Suprapubic skin (tissue), 4 donors: Measurements from ENCODE around the gene MAP3K4. TPM values are rescaled to one million over a fixed set of nuclear protein-coding genes. Genes with fewer than 3 reads are reported as not detected.

Source experiments
- DNase-seq, 2 donors: peaks; one replicate each; pipeline ENCODE4 v3.0.0-alpha.2; 2019; ENCODE audit warnings: low spot score in 2 of 2
- H3K27ac ChIP-seq: fragments of 200-600 bp; sonication (generic); one replicate; pipeline ENCODE4 v1.5.1; 2019
- H3K27me3 ChIP-seq: fragments of 200-600 bp; sonication (generic); one replicate; pipeline ENCODE4 v1.5.1; 2019
- H3K36me3 ChIP-seq: fragments of 200-600 bp; sonication (generic); one replicate; pipeline ENCODE4 v1.5.1; 2019
- H3K4me1 ChIP-seq: fragments of 200-600 bp; sonication (generic); one replicate; pipeline ENCODE4 v1.5.1; 2019
- H3K4me3 ChIP-seq: fragments of 200-600 bp; sonication (generic); one replicate; pipeline ENCODE4 v1.5.1; 2019; ENCODE audit warnings: mild to moderate bottlenecking
- H3K9me3 ChIP-seq: fragments of 200-600 bp; sonication (generic); one replicate; pipeline ENCODE4 v1.5.1; 2019
- EP300 ChIP-seq: sonication (generic); formaldehyde crosslinking; IDR thresholded peaks from one replicate; pipeline ENCODE4 v1.6.1; 2017; ENCODE audit warnings: antibody characterized with exemption
- POLR2A ChIP-seq, 2 donors: fragments of 450-650 bp; IDR thresholded peaks; one replicate each; pipeline ENCODE4 v1.6.1; 2017; ENCODE audit warnings: antibody characterized with exemption in 2 of 2, mild to moderate bottlenecking in 2 of 2, moderate library complexity in 2 of 2
- POLR2AphosphoS5 ChIP-seq, 3 donors: sonication (generic); formaldehyde crosslinking; IDR thresholded peaks; one replicate each; pipeline ENCODE4 v1.6.1; 2017; ENCODE audit warnings: antibody characterized with exemption in 3 of 3
- WGBS: methylation state at CpG from one replicate; pipeline ENCODE4 v1.1.5; 2018; 5-methylcytosine and 5-hydroxymethylcytosine counted together
- total RNA-seq, 4 donors: library from RNA; depleted of rRNA; stranded (reverse); fragments of >200 nt; gene quantifications; one replicate each; pipeline ENCODE4 v1.1.0, GENCODE V29; 2016
- TF ChIP-seq, protein P1 (sequence below), 2 donors: fragments of 200-600 bp in 1 of 2; fragments of 450-650 bp in 1 of 2; sonication (generic) in 1 of 2; IDR thresholded peaks; one replicate each; pipeline ENCODE4 v1.5.1; 2016 to 2019; ENCODE audit warnings: antibody characterized with exemption in 2 of 2, mild to moderate bottlenecking in 1 of 2, moderate library complexity in 1 of 2

MAP3K4 gene
- total RNA-seq, 4 donors from 2014 or later = 29.2 to 83.2 (median 45.2) TPM

DNA sequence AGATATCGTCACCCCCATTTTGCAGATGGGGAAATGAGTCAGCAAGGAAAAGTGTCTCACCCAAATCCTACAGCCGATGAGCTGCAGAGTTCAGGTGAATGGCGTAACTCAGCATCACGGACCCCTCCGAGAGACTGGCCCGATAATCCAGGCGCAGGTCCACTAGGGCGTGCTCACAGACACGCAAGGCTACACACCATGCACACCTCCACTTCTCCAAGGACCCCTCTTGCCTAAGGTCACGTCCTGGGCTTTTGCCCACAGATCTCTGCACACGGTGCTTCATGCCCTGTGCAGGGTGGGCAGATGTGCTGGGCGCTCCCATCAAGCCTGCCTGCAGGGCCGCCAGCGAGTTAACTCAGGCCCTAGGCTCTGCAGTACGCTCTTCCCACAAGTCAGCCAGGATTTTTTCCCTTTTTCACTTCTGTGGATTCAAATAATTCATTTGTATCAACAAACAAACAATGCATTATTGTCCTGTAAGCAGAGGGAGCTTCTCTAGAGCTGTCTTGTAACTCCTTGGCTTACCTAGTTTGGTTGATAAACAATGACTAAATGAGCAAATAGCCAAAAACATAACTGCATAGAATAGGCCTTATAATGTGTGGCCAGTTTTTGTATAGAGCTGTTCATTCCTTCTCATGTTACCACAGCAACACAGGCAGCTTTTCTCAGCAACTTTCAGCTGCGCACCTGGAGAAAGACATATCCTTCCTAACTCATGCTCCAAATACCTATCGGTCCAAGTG is 143.2 kb downstream of the MAP3K4 start:
- TF ChIP-seq EP300 (no peak), POLR2A (IDR thresholded peaks at IDR 0.05) (no peak), POLR2AphosphoS5 (IDR thresholded peaks at IDR 0.05) (no peak)
- TF ChIP-seq, protein P1, sequence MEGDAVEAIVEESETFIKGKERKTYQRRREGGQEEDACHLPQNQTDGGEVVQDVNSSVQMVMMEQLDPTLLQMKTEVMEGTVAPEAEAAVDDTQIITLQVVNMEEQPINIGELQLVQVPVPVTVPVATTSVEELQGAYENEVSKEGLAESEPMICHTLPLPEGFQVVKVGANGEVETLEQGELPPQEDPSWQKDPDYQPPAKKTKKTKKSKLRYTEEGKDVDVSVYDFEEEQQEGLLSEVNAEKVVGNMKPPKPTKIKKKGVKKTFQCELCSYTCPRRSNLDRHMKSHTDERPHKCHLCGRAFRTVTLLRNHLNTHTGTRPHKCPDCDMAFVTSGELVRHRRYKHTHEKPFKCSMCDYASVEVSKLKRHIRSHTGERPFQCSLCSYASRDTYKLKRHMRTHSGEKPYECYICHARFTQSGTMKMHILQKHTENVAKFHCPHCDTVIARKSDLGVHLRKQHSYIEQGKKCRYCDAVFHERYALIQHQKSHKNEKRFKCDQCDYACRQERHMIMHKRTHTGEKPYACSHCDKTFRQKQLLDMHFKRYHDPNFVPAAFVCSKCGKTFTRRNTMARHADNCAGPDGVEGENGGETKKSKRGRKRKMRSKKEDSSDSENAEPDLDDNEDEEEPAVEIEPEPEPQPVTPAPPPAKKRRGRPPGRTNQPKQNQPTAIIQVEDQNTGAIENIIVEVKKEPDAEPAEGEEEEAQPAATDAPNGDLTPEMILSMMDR (IDR thresholded peaks at IDR 0.05) = no peak
- Histone ChIP-seq H3K9me3 (no peaks in the 10 kb centered on the region), H3K27me3 (no peaks in the 10 kb centered on the region), H3K4me3 (no peak overlapping the region), H3K4me1 (no peaks in the 10 kb centered on the region), H3K36me3 (peaks cover 49% of the 10 kb centered on the region), H3K27ac (no peak overlapping the region)
- 95% methylated on average over 17 of the region's 17 CpGs for WGBS
- DNase-seq = no peak

DNA sequence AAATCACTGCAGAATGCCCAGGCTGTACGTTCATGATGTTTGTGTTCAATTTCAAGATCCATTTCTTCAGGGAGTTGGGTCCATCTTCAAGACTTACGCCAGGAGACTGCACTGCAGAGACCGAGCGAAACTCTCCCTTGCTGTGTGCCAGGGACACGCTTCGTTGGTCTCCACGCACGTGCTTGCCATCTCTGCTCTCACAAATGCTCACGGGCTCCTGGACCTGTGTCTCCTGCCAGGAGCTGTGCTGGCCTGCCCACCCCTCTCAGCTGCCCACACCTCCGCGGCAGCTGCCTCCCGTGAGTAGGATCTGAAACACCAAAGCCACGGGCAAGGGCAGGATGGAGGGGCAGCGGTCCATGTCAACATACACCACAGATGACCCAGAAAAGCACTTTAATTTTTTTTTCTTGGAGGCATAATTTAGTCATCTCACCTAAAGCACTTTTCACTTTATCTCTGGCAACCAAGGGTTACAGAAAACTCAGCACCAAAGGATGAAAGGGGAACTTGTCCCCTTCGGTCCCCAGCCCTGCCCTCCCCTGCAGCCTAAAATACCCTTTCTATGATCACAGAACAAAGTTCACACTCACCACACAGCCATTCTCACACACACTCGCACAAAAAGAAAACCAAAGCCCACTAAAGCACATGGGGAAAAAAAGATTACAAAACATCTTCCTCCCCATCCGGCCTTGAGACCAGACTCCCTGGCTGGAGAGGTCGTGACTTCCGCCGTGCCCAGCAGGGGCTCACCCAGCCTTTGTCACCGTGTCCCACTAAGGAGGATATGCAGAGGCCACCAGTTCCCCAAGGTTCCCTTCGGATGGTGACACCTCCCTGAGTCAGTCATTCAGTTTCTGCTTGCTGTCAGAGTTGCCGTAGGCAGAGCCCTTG is 144.4 kb downstream of the MAP3K4 start:
- Histone ChIP-seq H3K36me3 (peaks cover 43% of the 10 kb centered on the region), H3K9me3 (no peaks in the 10 kb centered on the region), H3K4me1 (no peaks in the 10 kb centered on the region), H3K27me3 (no peaks in the 10 kb centered on the region), H3K4me3 (no peak overlapping the region), H3K27ac (no peak overlapping the region)
- WGBS = 84% methylated on average over 21 of the region's 23 CpGs
- TF ChIP-seq EP300 (no peak), POLR2A (IDR thresholded peaks at IDR 0.05) (no peak), POLR2AphosphoS5 (IDR thresholded peaks at IDR 0.05) (no peak)
- TF ChIP-seq, protein P1 (IDR thresholded peaks at IDR 0.05) = no peak
- no peak for DNase-seq

DNA sequence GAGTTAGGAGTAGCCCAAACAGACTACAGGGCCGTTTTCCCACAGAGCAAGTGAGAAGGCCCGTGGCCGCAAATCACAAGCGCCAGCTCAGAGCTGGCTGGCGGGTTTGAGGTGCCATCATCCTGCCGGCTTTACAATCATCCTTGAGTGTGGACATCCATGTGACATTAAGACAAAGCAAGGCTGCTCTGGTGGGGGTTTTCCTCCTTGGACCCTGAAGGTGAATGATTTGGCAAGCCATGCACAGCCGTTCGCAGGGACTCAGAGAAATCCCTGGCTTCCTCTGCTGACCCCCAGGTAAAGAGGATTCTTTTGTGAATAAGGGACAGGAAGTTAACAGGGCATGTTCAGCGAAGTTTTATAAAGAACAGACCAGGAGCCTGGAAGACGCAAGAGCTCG is 145.1 kb downstream of the MAP3K4 start:
- 87% methylated on average over 10 of the region's 11 CpGs for WGBS
- H3K36me3 ChIP-seq = peaks cover 43% of the 10 kb centered on the region

DNA sequence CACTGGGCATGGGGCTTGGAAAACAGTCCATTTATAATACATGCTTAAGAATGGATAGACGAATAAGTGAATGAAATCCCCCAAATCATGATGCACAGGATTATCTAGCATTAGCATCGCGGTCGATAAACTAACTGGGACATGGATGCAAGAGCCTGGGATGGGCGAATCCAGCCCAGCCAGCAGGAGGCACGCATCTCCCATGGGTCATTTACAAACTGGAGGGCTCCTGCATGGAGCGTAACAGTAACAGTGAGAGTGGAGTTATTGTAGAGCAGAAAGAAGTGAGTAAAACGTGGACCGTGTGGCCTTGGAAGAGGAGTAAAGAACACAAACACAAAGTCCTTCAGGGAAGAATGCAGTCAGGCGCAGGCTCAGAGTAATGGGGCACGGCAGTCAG is 145.8 kb downstream of the MAP3K4 start:
- no peaks in the 10 kb centered on the region for H3K27me3 ChIP-seq
- peaks cover 38% of the 10 kb centered on the region for H3K36me3 ChIP-seq
- no peak for DNase-seq
- no peaks in the 10 kb centered on the region for H3K4me1 ChIP-seq
- TF ChIP-seq POLR2AphosphoS5 (IDR thresholded peaks at IDR 0.05) = no peak
- TF ChIP-seq, protein P1 (IDR thresholded peaks at IDR 0.05) = no peak
- TF ChIP-seq EP300 = no peak
- TF ChIP-seq POLR2A (IDR thresholded peaks at IDR 0.05) = no peak
- no peak overlapping the region for H3K27ac ChIP-seq
- 92% methylated on average over 9 of the region's 11 CpGs for WGBS
- no peaks in the 10 kb centered on the region for H3K9me3 ChIP-seq
- no peak overlapping the region for H3K4me3 ChIP-seq

More for the DNA sequence above, 145.1 kb downstream of the MAP3K4 start:
- no peaks in the 10 kb centered on the region for H3K4me1 ChIP-seq
- no peaks in the 10 kb centered on the region for H3K9me3 ChIP-seq
- DNase-seq = no peak
- H3K4me3 ChIP-seq = no peak overlapping the region
- TF ChIP-seq POLR2A (IDR thresholded peaks at IDR 0.05) = no peak
- TF ChIP-seq, protein P1 (IDR thresholded peaks at IDR 0.05) = no peak
- TF ChIP-seq POLR2AphosphoS5 (IDR thresholded peaks at IDR 0.05) = no peak
- no peak for TF ChIP-seq EP300
- no peaks in the 10 kb centered on the region for H3K27me3 ChIP-seq
- H3K27ac ChIP-seq = no peak overlapping the region
